GM12878 (cell line): ENCODE data around the gene BPI. TPM values are rescaled to one million over a fixed set of nuclear protein-coding genes. Genes with fewer than 3 reads are reported as not detected.

Source experiments
- ATAC-seq: fragments of 200-7000 bp; cut with Tn5 transposase; 3 replicates; pipeline ENCODE4 v1.9.1; 2020; ENCODE audit warnings: mild to moderate bottlenecking, moderate library complexity
- BruUV-seq: library from RNA; stranded (reverse); fragments of 400-500 nt; replicated peaks from 2 replicates; lab custom pipeline; 2021; lab: Mats Ljungman, UMichigan
- CTCF ChIA-PET: fragments of 300-600 bp; sonication (Branson Sonifier 250); formaldehyde crosslinking; extraction: SDS; loops from one replicate; lab custom pipeline; 2021; ENCODE audit warnings: inconsistent platforms; lab: Yijun Ruan, JAX
- POLR2A ChIA-PET: fragments of 350-600 bp; formaldehyde crosslinking; extraction: SDS; loops from one replicate; lab custom pipeline; 2021; ENCODE audit warnings: inconsistent platforms; lab: Charles Lee
- RAD21 ChIA-PET: fragments of 300-600 bp; sonication (Branson Sonifier 250); formaldehyde crosslinking; loops from one replicate; lab custom pipeline; 2023; ENCODE audit warnings: antibody characterized with exemption; ENCODE audit not compliant: unreplicated experiment; lab: Charles Lee
- SMC1A ChIA-PET: fragments of 300-600 bp; sonication (Branson Sonifier 250); formaldehyde crosslinking; loops from one replicate; lab custom pipeline; 2023; ENCODE audit not compliant: unreplicated experiment, uncharacterized antibody; lab: Charles Lee
- DNase-seq: peaks from one replicate; pipeline ENCODE4 v3.0.0-alpha.2; 2011; ENCODE audit warnings: low read depth, low spot score
- FAIRE-seq: peaks from 3 replicates; lab custom pipeline; 2011; peaks lifted over from hg19 to GRCh38; lab: Jason Lieb, UNC
- H2AFZ ChIP-seq: 2 replicates; pipeline ENCODE4 v1.6.0; 2011; ENCODE audit warnings: low read depth, low read length, control low read depth; ENCODE audit not compliant: control insufficient read depth
- H3K27ac ChIP-seq: 2 replicates; pipeline ENCODE4 v1.5.1; 2011; ENCODE audit warnings: control low read depth; ENCODE audit not compliant: control insufficient read depth, insufficient read depth
- H3K27me3 ChIP-seq, 2 experiments: replicated peaks in 1 of 2; 2 replicates each; pipeline versions ENCODE4 v1.6.0 to v1.6.1; 2011; ENCODE audit warnings: low read length in 1 of 2; ENCODE audit not compliant: control insufficient read depth in 2 of 2, insufficient read depth in 2 of 2
- H3K36me3 ChIP-seq, 2 experiments: 2 replicates each; pipeline ENCODE4 v1.5.1; 2011; ENCODE audit warnings: low read length in 1 of 2; ENCODE audit not compliant: control insufficient read depth in 2 of 2, insufficient read depth in 2 of 2
- H3K4me1 ChIP-seq: 2 replicates; pipeline ENCODE4 v1.6.1; 2011; ENCODE audit warnings: mild to moderate bottlenecking, low read length, moderate library complexity, mixed read lengths; ENCODE audit not compliant: control insufficient read depth, insufficient read depth
- H3K4me2 ChIP-seq: 2 replicates; pipeline ENCODE4 v1.6.0; 2011; ENCODE audit warnings: control low read depth; ENCODE audit not compliant: control insufficient read depth, insufficient read depth
- H3K4me3 ChIP-seq: fragments of 200-600 bp; sonication (generic); 2 replicates; pipeline ENCODE4 v1.5.1; 2016
- H3K79me2 ChIP-seq: 2 replicates; pipeline ENCODE4 v1.6.0; 2011; ENCODE audit warnings: low read length; ENCODE audit not compliant: control insufficient read depth, insufficient read depth
- H3K9ac ChIP-seq: 2 replicates; pipeline ENCODE4 v1.8.0; 2011; ENCODE audit warnings: low read length, control low read depth, mixed read lengths; ENCODE audit not compliant: control insufficient read depth, insufficient read depth
- H3K9me3 ChIP-seq: replicated peaks from 3 replicates; pipeline ENCODE4 v1.5.1; 2011; ENCODE audit warnings: mild to moderate bottlenecking, low read length; ENCODE audit not compliant: control insufficient read depth, insufficient read depth
- H4K20me1 ChIP-seq: 2 replicates; pipeline ENCODE4 v1.6.0; 2011; ENCODE audit not compliant: control insufficient read depth, insufficient read depth
- BMI1 ChIP-seq: fragments of 450-650 bp; IDR thresholded peaks from 2 replicates; pipeline ENCODE4 v1.6.1; 2016; ENCODE audit warnings: mild to moderate bottlenecking, moderate library complexity, borderline replicate concordance
- GABPA ChIP-seq: IDR thresholded peaks from 2 replicates; pipeline ENCODE4 v1.6.1; 2014; ENCODE audit warnings: antibody characterized with exemption, low read depth, mild to moderate bottlenecking, inconsistent platforms
- NFIC ChIP-seq: IDR thresholded peaks from 2 replicates; pipeline ENCODE4 v1.6.1; 2012; ENCODE audit warnings: low read depth, mild to moderate bottlenecking, inconsistent platforms, low read length, moderate library complexity
- NR2C2 ChIP-seq: IDR thresholded peaks from 2 replicates; pipeline ENCODE4 v1.6.1; 2011; ENCODE audit warnings: borderline replicate concordance, low read depth; ENCODE audit not compliant: control insufficient read depth, insufficient read length
- WGBS: methylation state at CpG from one replicate; pipeline ENCODE4 v1.1.6; 2016; ENCODE audit warnings: low lambda C conversion rate; ENCODE audit not compliant: insufficient replicate concordance, insufficient coverage; ENCODE audit errors: missing lambda C conversion rate; 5-methylcytosine and 5-hydroxymethylcytosine counted together
- in situ Hi-C: fragments of 300-500 bp; cut with MboI; formaldehyde crosslinking; loops from 9 replicates; pipeline ENCODE4 v1.14.3; 2018; ENCODE audit warnings: mixed read lengths
- intact Hi-C: fragments of 100-400 bp; cut with micrococcal nuclease; formaldehyde crosslinking; loops from one replicate; pipeline ENCODE4 v1.14.2; 2022; ENCODE audit not compliant: unreplicated experiment
- polyA plus RNA-seq, 11 experiments: library from polyadenylated mRNA; depleted of rRNA in 4 of 11; unstranded in 6 of 11; stranded (reverse) in 5 of 11; fragments of >200 nt; fragmentation: Nextera tagmentation in 4 of 11; fragmentation: Illumina TruSeq in 1 of 11; extraction: Ambion mirVana in 4 of 11; extraction: Trizol in 1 of 11; gene quantifications; 1 replicate in 1 of 11; 2 replicates in 10 of 11; pipeline versions ENCODE4 v1.2.1 to v1.2.3, GENCODE V29; 2011 to 2016; ENCODE audit warnings: inconsistent platforms in 2 of 11, missing spikeins in 2 of 11, low read depth in 1 of 11
- total RNA-seq, 4 experiments: library from RNA; depleted of rRNA in 3 of 4; stranded (reverse); fragments of >200 nt in 3 of 4; fragmentation: Illumina TruSeq in 1 of 4; extraction: Trizol in 1 of 4; gene quantifications; 2 replicates each; pipeline versions ENCODE4 v1.2.1 to v1.2.3, GENCODE V29; 2013 to 2021
- TF ChIP-seq, protein P1 (sequence below), 3 experiments: IDR thresholded peaks in 2 of 3; conservative IDR thresholded peaks in 1 of 3; 2 replicates each; pipeline ENCODE4 v1.5.1; 2011; ENCODE audit warnings: low read depth in 3 of 3, low read length in 3 of 3, mild to moderate bottlenecking in 3 of 3, control low read depth in 2 of 3, moderate library complexity in 2 of 3, inconsistent platforms in 1 of 3, mixed read lengths in 1 of 3; ENCODE audit not compliant: control insufficient read depth in 2 of 3, insufficient read depth in 1 of 3; ENCODE audit errors: extremely low read depth in 1 of 3

Gene BPI
- total and polyA plus RNA-seq, 10 of the 15 experiments (the other 5 are each of a cell fraction or from before 2014, with no cell fraction given) = not detected

DNA sequence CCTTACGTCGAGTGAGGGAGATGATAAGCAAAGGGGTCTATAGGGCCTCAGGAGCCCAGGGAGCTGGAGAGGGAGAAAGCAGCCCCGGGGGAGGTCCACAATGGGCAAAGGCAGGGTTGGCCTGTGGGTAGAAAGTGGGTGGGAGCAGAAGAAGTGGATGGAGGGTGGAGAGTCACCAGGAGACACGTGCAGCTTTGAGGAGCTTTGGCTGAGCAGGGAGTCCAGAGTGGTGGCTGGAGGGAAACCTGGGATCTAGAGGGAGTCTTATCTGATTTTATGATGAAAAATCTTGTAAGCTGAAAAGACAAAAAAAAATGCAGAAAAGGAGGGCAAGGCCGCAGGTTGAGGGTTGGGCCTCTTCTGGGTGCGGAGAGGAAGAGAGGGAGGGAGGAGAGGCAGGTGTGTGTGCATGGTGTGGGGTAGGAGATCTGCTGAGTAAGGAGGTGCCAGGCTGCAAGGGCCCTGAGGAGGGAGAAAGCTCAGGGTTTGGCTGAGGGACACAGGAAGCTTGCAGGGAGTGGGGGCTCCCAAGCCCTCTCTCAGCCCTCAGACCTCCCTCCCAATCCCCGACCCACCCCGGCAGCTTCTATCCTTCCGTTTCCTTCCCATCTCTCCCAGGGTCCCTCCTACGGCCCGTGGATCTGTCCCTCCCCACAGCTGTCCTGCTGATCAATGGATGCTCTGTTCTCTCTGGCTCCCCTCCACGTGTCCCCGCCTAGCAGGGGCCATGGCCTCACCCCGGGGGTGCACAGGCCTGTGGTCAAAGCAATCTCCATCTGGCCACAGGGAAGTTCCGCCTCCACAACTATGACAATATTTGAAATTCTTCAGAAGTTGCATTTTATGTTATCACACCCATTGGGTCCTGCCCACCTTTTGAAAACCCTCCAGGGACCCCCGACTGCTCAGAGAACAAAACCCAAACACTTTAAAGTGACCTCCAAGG, 17.1 kb upstream of the BPI start (continued):
- TF ChIP-seq BMI1 (no peak), NFIC (no peak), GABPA (no peak)

DNA sequence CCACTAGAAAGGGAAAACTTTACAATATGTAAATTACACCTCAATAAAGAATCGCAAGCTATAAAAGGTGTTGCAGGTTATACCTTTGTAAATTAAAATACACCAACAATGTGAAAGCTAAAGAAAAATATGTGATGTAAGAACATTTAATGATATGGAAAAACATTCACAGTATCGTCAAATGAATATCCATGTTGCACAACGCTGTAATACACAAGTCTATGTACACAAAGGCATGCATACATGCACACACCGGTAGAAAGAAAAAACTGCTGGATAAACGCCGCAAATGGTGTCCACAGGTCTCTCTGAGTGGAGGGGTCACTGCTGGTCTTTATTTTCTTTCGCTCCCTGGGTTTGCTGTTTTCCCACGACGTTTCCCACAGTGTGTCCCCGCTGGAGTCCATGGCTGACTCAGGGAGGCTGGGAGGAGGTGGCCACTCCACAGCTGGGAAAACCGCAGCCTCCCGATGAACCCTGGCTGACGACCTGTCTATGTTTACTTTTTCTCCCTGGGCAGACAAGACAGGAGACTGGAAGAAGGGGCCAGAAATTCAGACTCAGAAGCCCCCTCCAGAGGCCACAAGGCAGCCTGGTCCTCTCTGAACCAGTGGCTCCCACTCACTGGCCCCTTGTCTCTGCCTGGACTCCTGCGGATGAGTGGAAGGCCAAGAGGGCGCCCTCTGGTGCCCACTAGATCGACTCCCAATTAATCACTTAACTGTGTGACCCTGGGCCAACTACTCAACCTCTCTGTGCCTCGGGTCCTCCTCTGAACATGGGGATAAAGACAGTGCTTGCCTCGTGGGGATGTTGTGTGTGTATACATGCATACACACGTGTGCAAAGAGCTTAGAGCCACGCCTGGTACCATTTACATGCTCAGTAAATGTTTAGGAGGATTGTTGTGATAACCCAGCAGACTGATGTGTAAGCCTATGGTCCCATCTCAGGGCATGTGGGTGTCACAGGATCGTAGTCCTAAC, 12.8 kb upstream of the BPI start:
- peak; percentile 33; the same call in 1 of the 3 replicates for ATAC-seq
- ChIA-PET RAD21 (no interaction called here), POLR2A (no interaction called here), CTCF (no interaction called here), SMC1A (no interaction called here)
- H4K20me1 ChIP-seq = no peaks in the 10 kb centered on the region
- no peaks in the 10 kb centered on the region for H3K79me2 ChIP-seq
- in situ Hi-C loops = no loop called here
- H3K27ac ChIP-seq = no peak overlapping the region
- WGBS = 45% methylated on average over 21 of the region's 21 CpGs
- H2AFZ ChIP-seq = no peak overlapping the region
- DNase-seq = no peak
- no peaks in the 10 kb centered on the region for H3K9me3 ChIP-seq
- no TSS peak for BruUV-seq
- no peaks in the 10 kb centered on the region for H3K4me1 ChIP-seq
- no peak for FAIRE-seq
- no peak overlapping the region for H3K9ac ChIP-seq
- TF ChIP-seq, protein P1, sequence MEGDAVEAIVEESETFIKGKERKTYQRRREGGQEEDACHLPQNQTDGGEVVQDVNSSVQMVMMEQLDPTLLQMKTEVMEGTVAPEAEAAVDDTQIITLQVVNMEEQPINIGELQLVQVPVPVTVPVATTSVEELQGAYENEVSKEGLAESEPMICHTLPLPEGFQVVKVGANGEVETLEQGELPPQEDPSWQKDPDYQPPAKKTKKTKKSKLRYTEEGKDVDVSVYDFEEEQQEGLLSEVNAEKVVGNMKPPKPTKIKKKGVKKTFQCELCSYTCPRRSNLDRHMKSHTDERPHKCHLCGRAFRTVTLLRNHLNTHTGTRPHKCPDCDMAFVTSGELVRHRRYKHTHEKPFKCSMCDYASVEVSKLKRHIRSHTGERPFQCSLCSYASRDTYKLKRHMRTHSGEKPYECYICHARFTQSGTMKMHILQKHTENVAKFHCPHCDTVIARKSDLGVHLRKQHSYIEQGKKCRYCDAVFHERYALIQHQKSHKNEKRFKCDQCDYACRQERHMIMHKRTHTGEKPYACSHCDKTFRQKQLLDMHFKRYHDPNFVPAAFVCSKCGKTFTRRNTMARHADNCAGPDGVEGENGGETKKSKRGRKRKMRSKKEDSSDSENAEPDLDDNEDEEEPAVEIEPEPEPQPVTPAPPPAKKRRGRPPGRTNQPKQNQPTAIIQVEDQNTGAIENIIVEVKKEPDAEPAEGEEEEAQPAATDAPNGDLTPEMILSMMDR (IDR thresholded peaks at IDR 0.05 in 2 of 3, conservative IDR thresholded peaks at IDR 0.05 in 1 of 3; ENCODE audit: control insufficient read depth in 2 of 3, extremely low read depth in 1 of 3, insufficient read depth in 1 of 3, low read depth in 3 of 3, low read length in 3 of 3) = peak; percentile 9 to 29 (median 17); a peak in 2 of 6 replicates
- TF ChIP-seq NR2C2 = no peak
- TF ChIP-seq, all 136 proteins: peak for 1
- Histone ChIP-seq H3K36me3 (no peaks in the 10 kb centered on the region), H3K4me2 (no peak overlapping the region), H3K27me3 (no peaks in the 10 kb centered on the region; a peak in 1 of 4 replicates), H3K4me3 (no peak overlapping the region)
- intact Hi-C loops = no loop called here
